HG02610 (cell line): ENCODE results near the gene TCEAL7.
"Not testable (repeated sequence)": the region's sequence is repeated elsewhere in the genome, so short reads cannot be mapped to it uniquely, and the experiment has no call there.

Source experiments
- ATAC-seq: cut with Tn5 transposase; IDR thresholded peaks from one replicate; pipeline ENCODE4 v1.9.1; 2021; ENCODE audit warnings: mild to moderate bottlenecking, moderate library complexity; ENCODE audit not compliant: unreplicated experiment

The TCEAL7 gene

GRCh38 chrX:103329991-103330390 is at the start of gene TCEAL7:
Gene TCEAL7, plus strand, starts transcription at chrX:103330239. Its CDS starts 1,165 bp downstream, at chrX:103331404.
- no peak for ATAC-seq

- no peak for ATAC-seq
These were observed 36.9 kb upstream of the TCEAL7 start for GRCh38 chrX:103293118-103293517.

- peak; percentile 63 for ATAC-seq
These were observed 25.3 kb upstream of the TCEAL7 start for GRCh38 chrX:103304705-103305104.

GRCh38 chrX:103305666-103306065 is 24.4 kb upstream of the TCEAL7 start:
- not testable (repeated sequence) for ATAC-seq

GRCh38 chrX:103309860-103310554 is 20.0 kb upstream of the TCEAL7 start:
- ATAC-seq, result no peak

GRCh38 chrX:103310555-103311398 is 19.3 kb upstream of the TCEAL7 start, which contains the start of gene BEX2:
Gene BEX2, minus strand, starts transcription at chrX:103310990. Its CDS starts 1,014 bp downstream, at chrX:103309976.
- ATAC-seq, result peak; percentile 98

- ATAC-seq, result no peak
These were observed 18.6 kb upstream of the TCEAL7 start for GRCh38 chrX:103311399-103311780.

GRCh38 chrX:103330681-103331288 is 746 bp downstream of the TCEAL7 start:
- no peak for ATAC-seq

GRCh38 chrX:103338663-103339062 is 8.6 kb downstream of the TCEAL7 start:
- ATAC-seq, result no peak

- no peak for ATAC-seq
These were observed 13.1 kb downstream of the TCEAL7 start for GRCh38 chrX:103343105-103343504.

- ATAC-seq, result no peak
These were observed 14.6 kb downstream of the TCEAL7 start for GRCh38 chrX:103344606-103345005.

GRCh38 chrX:103347682-103348397 is 17.8 kb downstream of the TCEAL7 start:
- ATAC-seq, result no peak

GRCh38 chrX:103356130-103356798 is 26.2 kb downstream of the TCEAL7 start, which contains the start of gene TCEAL9:
Gene TCEAL9, plus strand, starts transcription at chrX:103356506. Its CDS starts 1,179 bp downstream, at chrX:103357685.
- no peak for ATAC-seq

- no peak for ATAC-seq
These were observed 26.8 kb downstream of the TCEAL7 start for GRCh38 chrX:103356858-103357257.

- ATAC-seq, result no peak
These were observed 27.8 kb downstream of the TCEAL7 start for GRCh38 chrX:103357871-103358270.

GRCh38 chrX:103359605-103360004 is 29.6 kb downstream of the TCEAL7 start:
- not testable (repeated sequence) for ATAC-seq

- ATAC-seq, result no peak
These were observed 30.1 kb downstream of the TCEAL7 start for GRCh38 chrX:103360092-103360491.

- ATAC-seq, result no peak
These were observed 30.9 kb downstream of the TCEAL7 start for GRCh38 chrX:103360916-103361315.

- no peak for ATAC-seq
These were observed 31.8 kb downstream of the TCEAL7 start for GRCh38 chrX:103361798-103362197.

GRCh38 chrX:103362474-103362873 is 32.4 kb downstream of the TCEAL7 start:
- no peak for ATAC-seq
